Limb (tissue), 2 donors: Measurements from ENCODE around the gene GALNT1.

ENCODE experiments used
- DNase-seq, 2 donors: peaks; one replicate each; pipeline ENCODE4 v3.0.0-alpha.2; 2016; ENCODE audit errors: extremely low spot score in 2 of 2

Gene GALNT1

DNA sequence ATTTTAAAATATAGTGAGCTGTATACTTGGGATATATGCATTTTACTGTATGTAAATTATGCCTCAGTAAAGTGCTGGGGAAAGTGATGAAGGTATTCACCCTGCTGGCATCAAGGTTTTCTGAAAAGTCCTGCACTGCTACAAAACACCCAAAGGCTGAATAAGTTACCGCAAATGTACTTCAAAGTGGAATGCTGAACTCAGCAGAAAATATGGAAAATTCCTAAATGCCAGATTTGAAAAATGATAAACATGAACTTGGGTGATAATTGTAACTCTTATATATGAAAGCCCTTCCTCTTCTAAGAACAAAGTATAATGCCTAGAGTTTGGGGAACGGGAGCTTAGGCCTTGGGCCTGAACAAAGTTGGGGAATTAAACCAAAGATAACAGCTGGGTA is 133.0 kb downstream of the GALNT1 start:
- DNase-seq = no peak

- DNase-seq = no peak
Measured at GRCh38 chr18:35715139-35715538, 133.6 kb downstream of the GALNT1 start.

- DNase-seq = no peak
Measured at GRCh38 chr18:35716169-35716831, 134.8 kb downstream of the GALNT1 start.

DNA sequence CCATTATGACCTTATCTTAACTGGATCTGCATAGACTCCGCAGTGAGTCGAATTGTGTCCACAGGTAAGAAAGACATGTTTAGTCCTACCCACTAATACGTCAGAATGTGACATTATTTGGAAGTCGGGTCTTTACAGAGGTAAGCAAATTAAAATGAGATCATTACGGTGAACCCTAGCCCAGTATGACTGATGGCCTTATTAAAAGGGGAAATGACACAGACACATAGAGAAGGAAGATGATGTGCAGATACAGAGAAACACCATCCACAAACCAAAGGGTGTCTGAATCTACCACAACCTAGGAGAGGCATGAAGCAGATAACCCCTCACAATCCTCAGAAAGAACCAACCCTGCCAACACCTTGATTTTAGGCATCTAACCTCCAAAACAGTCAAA is 135.6 kb downstream of the GALNT1 start:
- no peak for DNase-seq

DNA sequence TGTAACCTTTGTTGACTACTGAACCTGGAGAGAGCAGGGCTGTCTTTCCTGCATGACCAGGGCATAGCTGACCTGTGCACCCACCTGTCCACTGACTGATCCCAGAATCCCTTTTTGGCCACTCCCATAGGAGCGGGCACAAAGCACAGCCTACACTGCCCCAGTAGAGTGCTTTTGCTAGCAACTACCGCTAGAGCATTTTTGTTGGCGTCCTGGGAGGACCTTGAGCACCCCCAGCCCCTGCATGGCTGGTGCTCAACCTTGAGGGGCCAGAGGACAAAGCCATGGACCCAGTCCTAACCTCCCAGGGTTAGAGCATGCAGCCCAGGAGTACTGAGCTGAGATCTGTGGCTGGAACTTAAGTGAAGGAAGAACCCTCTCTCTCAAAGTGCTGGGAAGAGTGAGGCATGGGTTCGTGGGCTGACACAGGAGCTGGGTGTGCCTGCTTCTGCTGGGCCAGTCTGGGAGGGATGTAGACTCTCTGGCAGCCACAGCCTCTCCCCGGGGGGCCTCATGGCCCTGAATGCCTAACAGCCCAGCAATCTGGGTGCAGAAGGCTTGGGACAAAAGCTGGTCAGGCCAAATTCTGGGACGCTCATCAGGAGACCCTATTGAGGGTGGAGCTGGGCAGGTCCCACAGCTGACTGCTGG is 140.0 kb downstream of the GALNT1 start:
- DNase-seq = no peak

GRCh38 chr18:35728676-35729075 is 147.1 kb downstream of the GALNT1 start:
- DNase-seq = no peak

GRCh38 chr18:35729991-35730668 is 148.6 kb downstream of the GALNT1 start:
- no peak for DNase-seq

DNA sequence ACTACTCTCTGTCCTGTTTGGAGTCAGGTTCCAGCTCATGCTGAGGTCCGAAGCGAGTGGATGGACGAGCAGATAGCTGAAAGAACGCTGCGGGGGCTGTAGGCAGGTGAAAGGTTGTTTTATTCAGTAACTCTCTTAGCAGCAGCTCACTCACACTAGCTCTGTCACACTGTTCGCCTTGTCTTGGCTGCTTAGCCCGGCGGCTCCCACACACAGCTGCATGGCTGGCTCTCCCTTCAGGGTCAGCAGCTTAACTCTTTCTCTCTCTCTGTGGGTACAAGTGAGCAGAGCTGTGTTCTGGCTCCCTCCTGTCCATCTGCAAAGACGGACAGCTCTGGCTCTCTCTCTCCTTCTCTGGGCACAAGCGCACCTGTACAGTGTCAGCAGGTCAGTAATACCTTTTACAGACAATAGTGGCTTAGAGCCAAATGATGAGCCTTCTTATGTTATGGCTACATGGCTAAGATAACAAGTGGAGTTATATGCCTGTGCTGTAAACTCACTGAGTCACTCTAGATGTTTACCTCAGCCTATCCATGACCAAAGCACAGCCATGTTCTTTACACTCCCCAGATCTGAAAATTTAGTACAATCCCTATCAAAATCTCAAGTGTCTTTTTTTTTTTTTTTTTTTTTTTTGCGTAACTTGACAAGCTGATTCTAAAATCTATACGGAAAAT is 149.3 kb downstream of the GALNT1 start:
- no peak for DNase-seq

DNA sequence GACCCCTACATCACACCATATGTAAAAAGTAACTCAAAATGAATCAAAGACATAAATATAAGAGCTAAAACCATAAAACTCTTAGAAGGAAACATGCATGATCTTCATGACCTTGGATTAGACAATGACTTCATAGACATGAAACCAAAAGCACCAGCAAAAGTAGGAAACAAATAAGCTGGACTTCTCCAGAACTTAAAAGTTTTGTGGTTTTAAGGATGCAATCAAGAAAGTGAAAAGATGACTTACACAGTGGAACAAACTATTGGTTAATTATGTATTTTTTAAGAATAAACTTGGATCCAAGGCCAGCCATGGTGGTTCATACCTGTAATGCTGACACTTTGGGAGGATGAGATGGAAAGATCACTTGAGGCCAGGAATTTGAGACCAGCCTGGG is 150.2 kb downstream of the GALNT1 start:
- DNase-seq = no peak

- no peak for DNase-seq
Measured at GRCh38 chr18:35732162-35732561, 150.6 kb downstream of the GALNT1 start.

DNA sequence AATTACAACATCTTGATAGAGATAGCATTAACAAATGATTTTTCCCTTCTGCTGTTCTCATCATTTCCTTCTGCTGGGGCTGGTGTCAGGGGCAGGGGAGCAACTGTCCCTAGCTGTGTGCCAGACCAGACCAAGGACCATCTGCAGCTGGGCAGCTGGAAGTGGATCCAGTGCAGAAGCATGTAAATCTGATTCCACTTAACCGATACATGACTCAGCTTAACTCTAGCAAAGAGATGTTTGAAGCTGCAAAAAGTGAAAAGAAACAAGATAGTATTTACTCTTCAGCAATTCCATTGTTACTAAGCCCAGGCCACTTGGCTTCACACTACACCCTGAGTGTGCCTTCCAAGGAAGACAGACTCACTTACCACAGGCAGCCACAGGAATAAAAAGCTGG is 151.1 kb downstream of the GALNT1 start:
- no peak for DNase-seq

DNA sequence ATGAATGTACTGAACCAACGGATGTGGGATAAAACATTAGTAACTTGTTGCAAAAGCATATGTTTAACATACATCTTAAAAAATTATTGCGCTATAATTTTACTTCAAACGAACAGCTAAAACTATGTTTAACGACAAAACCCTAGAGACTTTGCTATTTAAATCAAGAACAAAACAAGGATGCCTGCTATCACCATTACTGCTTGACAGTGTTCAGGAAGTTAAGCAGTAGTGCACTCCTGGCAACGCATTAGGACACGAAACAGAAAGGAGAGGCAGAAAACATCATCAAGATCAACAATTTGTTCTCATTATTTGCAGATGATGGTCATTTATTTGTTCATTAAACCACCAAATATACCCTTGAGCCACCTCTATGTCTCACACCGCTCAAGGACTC is 151.9 kb downstream of the GALNT1 start:
- no peak for DNase-seq

GRCh38 chr18:35736696-35737095 is 155.2 kb downstream of the GALNT1 start:
- no peak for DNase-seq

GRCh38 chr18:35739778-35740177 is 158.2 kb downstream of the GALNT1 start:
- DNase-seq = no peak

DNA sequence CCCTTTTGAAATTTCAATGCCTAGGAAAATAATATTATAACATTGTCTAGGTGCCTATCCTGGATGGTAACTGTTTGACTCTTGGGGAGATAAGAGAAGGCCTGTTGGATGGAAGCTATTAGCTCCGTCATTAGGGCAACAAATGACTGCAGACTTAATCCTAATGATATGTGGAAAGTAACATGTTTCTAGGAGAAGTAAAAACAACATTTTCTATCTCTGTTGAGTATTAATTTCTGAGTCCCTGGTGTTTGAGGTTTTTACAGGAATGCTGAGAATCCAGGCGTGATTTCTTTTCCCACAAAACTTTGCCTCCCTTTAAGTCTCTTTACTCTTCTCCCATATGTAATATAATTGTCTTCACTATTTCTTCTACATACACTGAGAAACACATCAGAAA is 159.1 kb downstream of the GALNT1 start:
- no peak for DNase-seq

- DNase-seq = no peak
Measured at GRCh38 chr18:35743916-35744315, 162.4 kb downstream of the GALNT1 start.

DNA sequence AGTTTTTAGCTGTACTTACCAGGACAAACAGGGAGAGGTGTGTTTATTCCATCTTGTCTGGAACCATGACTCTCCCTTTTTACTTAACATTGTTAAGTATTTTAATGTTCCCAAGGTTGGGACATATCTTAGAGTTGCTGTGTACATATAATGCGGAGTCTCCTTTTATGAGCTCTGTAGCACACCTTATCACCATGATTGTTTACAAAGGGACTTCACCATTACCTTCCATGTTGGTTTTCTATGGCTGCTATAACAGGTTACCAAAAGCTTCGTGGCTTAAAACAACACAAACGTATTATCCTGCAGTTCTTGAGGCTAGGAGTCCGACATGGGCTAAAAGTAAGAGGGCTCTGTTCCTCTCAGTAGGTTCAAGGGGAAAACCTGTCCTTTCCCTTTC is 164.3 kb downstream of the GALNT1 start:
- DNase-seq = no peak

DNA sequence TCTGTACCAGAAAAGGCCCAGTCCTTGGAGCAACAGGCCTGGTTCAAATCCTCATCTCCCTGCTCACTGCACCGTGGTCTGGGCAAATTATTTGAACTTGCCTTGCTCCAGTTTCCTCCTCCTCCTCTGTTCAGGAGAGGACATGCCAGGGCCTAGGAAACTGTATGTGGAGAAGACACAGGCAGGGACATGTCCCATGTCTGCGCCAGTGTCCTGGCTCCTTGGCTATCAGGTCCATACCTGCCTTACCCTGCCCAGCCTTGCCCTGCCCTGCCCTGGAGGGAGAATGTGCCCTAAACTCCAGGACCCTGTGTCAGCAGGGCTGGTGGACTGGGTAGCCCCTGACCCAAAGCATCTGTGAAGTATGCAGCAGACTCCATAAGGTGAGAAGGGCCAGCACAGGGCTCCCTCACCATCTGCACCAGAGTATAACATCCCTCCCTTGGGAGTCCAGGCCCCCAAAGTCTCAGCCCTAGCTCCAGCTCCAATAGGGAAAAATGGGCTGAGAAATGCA is 165.3 kb downstream of the GALNT1 start:
- DNase-seq = no peak

DNA sequence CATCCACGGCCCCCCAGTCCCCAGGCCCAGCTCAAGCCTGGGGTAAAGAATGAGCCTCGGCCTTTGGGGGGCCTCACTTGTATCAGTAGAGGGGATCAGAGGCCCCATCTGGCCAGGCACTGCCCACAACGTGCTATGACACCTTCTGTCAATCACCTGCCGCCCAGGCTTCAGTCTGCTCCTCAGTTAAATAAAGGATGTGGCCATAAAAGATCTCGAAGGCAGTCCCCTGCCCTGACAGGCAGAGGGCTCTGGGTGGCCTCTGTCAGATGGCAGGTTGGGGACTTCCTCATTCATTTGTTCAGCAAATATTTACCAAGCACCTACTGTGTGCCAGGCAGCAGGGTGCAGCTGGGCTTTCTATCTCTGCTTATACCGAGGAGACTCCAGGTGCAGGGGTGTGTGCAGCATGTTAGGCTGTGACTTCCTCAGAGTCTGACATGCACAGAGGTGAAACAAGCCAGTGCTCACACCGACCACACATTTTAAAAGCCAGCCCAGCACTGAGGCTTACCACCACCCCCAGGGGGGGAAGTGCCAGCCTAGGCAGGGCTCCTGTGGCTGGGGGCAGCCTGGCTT is 166.4 kb downstream of the GALNT1 start:
- no peak for DNase-seq

- DNase-seq = no peak
Measured at GRCh38 chr18:35749701-35750100, 168.2 kb downstream of the GALNT1 start.

DNA sequence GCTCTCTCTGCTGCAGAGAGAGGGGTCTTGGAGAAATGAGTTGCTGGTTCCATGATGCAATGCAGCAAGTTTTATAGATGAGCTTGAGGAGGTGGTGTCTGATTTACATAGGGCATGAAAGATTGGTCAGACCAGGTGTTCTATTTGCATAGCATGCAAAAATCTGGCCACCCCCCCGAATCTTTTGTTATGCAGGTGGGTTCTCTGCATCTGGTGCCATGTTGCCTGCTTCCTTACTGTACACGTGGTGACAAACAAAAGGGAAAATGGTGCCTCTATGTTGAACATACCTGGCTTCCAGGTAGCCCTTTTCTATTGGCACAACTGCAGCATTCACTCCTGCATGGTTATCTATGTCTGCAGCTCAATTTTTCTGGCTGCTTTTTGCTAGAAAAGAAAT is 169.4 kb downstream of the GALNT1 start:
- DNase-seq = no peak
